ENCODE results near the gene DEGS2.

The DEGS2 gene

DNA sequence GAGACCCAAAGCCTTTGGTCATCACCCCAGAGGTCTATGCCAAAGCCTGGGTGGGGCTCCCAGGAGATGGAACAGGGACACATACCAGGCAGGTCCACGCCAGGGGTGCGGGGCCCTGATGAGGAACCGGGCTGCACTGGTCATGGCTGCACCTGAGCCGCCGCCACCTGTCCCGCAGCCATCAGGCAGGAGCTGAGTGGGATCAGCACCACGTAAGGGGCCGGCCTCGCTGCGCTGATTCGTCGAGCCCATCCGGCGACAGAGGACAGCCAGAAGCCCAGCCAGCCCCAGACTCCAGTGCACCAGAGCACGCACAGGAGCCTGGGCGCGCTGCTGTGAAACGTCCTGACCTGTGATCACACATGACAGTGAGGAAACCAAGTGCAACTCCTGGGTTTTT is 15.9 kb downstream of the DEGS2 start:
- TF ChIP-seq, protein P1, sequence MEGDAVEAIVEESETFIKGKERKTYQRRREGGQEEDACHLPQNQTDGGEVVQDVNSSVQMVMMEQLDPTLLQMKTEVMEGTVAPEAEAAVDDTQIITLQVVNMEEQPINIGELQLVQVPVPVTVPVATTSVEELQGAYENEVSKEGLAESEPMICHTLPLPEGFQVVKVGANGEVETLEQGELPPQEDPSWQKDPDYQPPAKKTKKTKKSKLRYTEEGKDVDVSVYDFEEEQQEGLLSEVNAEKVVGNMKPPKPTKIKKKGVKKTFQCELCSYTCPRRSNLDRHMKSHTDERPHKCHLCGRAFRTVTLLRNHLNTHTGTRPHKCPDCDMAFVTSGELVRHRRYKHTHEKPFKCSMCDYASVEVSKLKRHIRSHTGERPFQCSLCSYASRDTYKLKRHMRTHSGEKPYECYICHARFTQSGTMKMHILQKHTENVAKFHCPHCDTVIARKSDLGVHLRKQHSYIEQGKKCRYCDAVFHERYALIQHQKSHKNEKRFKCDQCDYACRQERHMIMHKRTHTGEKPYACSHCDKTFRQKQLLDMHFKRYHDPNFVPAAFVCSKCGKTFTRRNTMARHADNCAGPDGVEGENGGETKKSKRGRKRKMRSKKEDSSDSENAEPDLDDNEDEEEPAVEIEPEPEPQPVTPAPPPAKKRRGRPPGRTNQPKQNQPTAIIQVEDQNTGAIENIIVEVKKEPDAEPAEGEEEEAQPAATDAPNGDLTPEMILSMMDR (IDR thresholded peaks at IDR 0.05; ENCODE audit: control insufficient read depth, extremely low read depth, insufficient read depth) = no peak
- DNase-seq (ENCODE audit: low read depth) = no peak
- no peak overlapping the region for H3K4me3 ChIP-seq (ENCODE audit: low read depth, low read length)

DNA sequence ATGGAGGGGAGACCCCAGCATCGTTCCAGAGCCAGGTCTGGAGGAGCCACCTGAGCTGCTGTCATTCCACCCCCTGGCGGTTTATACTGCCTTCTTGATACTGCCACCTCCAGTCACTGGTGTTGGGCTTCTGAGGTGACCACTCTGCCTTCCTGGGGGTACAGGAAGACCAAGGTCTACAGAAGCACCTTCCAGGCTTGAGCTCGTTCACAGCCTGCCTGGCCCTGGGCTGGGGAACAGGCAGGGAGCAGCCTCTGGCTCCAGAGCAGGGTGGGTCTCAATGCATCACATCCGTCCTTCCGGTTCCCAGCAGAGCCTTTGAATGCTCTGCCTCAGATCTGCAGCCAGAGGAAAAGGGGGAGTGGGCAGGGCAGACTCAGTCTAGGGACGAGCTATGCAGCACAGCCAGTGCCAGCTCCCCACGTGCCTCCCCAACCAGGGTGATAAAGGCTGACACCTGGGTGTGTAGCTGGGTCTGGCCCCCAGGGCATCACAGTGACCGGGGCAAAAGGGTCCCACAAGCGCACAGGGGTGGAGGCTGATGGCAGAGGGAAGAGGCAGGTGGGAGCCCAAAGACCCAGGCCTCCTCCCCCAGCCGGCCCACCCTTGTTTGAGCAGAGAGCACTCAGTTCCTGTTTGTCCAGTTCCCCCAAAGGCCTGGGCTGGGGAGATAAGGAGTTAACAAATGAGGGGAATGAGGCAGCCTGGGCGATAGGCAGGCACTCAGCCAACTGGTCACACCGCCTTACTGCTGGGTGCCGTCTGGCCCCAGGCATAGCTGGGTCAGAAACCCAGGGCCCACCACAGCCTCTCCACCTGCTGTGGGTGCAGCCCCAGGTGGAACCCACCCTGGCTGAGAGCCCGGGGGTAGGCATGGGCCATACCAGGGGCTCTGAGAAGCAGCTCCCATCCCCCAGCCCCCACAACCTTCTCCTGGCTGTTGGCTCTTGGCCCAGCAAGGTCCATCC is 17.1 kb downstream of the DEGS2 start:
- TF ChIP-seq, protein P1 (IDR thresholded peaks at IDR 0.05; ENCODE audit: control insufficient read depth, extremely low read depth, insufficient read depth) = no peak
- DNase-seq (ENCODE audit: low read depth) = no peak
- H3K4me3 ChIP-seq (ENCODE audit: low read depth, low read length) = no peak overlapping the region

DNA sequence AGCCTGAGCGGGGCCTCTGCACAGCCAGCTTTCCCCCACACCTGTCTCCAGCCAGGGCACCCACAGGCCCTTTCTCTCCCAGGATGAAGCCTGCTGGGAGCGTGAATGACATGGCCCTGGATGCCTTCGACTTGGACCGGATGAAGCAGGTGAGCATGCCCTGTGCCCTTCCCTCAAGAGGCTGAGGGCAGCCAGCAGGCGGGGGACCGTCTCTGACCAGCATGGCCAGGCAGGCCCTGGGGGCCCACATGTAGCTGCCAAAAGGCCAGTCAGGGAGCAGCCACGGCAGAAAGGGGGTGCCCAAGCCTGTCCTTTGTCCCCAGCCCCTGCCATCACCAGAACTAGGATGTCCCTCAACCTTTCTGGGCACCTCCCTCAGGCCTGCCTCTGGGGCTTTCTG is 18.3 kb downstream of the DEGS2 start:
- TF ChIP-seq, protein P1 (IDR thresholded peaks at IDR 0.05; ENCODE audit: control insufficient read depth, extremely low read depth, insufficient read depth) = no peak
- DNase-seq (ENCODE audit: low read depth) = no peak
- no peak overlapping the region for H3K4me3 ChIP-seq (ENCODE audit: low read depth, low read length)

DNA sequence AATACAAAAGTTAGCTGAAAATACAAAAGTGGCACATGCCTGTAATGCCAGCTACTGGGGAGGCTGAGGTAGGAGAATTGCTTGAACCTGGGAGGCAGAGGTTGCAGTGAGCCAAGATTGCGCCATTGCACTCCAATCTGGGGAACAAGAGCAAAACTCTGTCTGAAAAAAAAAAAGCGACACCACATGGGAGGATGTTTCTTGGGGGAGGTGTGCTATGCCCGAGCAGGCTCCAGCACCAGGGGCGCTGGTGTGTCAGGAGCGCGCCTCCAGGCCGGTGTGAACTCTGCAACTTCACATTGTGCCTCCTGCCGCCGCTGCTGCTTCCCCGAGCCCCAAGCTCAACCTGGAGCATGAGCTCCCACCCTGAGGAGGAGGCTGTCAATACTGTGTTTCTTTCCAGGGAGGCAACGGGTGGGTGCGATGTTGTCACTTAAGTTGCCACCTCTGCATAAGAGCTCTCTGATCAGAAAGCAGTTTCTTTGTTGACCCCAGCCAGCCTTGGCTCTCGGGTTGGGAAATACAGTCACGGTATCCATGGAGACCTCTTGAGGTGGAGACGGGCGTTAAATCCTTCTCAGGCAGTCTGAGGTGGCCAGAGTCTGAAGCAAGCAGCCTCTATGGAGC is 18.9 kb downstream of the DEGS2 start:
- TF ChIP-seq, protein P1 (IDR thresholded peaks at IDR 0.05; ENCODE audit: control insufficient read depth, extremely low read depth, insufficient read depth) = no peak
- no peak overlapping the region for H3K4me3 ChIP-seq (ENCODE audit: low read depth, low read length)
- no peak for DNase-seq (ENCODE audit: low read depth)

DNA sequence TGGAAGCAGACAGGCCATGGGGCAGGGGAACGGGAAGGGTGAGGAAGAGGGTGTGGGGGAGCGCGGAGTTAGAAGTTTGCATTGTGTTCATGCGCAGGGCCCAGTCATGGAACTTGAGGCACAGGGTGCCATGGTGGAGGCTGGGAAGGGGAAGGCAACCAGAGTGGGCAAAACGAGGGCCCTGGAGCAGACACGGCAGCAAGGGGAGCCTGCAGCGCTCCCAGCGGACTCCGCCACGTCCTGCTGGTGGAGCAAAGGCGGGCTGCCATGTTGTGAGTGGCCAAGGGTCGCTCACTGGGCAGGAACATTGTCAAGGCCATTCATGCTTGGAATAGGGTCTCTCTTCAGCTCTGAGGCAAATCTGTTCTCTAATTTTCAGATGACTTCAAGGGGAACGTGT is 20.5 kb downstream of the DEGS2 start:
- DNase-seq (ENCODE audit: low read depth) = no peak
- H3K4me3 ChIP-seq (ENCODE audit: low read depth, low read length) = no peak overlapping the region
- TF ChIP-seq, protein P1 (IDR thresholded peaks at IDR 0.05; ENCODE audit: control insufficient read depth, extremely low read depth, insufficient read depth) = no peak

DNA sequence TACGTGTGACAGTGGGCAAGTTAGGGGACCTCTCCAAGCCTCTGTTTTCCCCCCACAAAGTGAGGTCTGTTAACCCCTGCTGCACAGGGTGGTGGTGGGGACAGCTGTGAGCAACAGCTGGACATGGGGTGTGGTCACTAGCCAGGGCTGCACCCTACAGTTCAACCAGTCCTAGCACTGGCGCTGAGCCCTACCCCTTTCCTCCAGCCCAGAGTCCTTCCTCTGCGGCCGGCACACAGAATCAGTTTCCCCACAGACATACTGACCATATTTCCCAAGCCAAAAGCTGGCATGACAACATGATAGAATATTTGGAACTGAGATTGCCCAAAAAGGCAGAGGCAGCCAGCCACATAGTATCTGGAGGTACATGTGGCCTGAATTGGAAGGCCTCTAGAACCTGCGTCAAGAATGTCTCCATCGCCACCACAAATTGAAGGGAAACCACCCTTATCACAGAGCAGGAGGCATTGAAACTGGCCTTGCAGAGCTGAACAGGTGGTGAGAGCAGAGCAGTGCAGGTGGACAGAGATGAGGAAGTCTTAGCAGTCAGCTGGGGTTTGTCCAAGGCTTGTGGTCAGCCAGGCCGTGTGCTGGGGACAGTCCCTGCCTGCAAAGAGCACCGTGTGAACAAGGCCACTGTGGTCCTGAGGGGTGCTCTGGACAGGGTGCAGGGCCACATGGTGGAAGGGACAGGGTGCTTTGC is 21.2 kb downstream of the DEGS2 start:
- TF ChIP-seq, protein P1 (IDR thresholded peaks at IDR 0.05; ENCODE audit: control insufficient read depth, extremely low read depth, insufficient read depth) = no peak
- no peak for DNase-seq (ENCODE audit: low read depth)
- no peak overlapping the region for H3K4me3 ChIP-seq (ENCODE audit: low read depth, low read length)

Measured in LNCaP clone FGC (cell line).